Osteocyte (in vitro differentiated cells): ENCODE results near the gene SLC9A4. TPM values are rescaled to one million over a fixed set of nuclear protein-coding genes. Genes with fewer than 3 reads are reported as not detected.

Source experiments
- DNase-seq: peaks from one replicate; pipeline ENCODE4 v3.0.0; 2021; ENCODE audit warnings: mixed read lengths; ENCODE audit not compliant: unreplicated experiment; ENCODE audit errors: extremely low spot score
- H3K27ac Mint-ChIP-seq: one replicate; pipeline ENCODE4 v1.8.0; 2021; ENCODE audit warnings: mild to moderate bottlenecking, mixed read lengths; ENCODE audit not compliant: unreplicated experiment
- H3K27me3 Mint-ChIP-seq: one replicate; pipeline ENCODE4 v1.8.0; 2021; ENCODE audit warnings: mixed read lengths; ENCODE audit not compliant: unreplicated experiment
- H3K36me3 Mint-ChIP-seq: one replicate; pipeline ENCODE4 v1.8.0; 2021; ENCODE audit warnings: mixed read lengths; ENCODE audit not compliant: unreplicated experiment
- H3K4me1 Mint-ChIP-seq: one replicate; pipeline ENCODE4 v1.8.0; 2021; ENCODE audit warnings: mixed read lengths; ENCODE audit not compliant: unreplicated experiment
- H3K4me3 Mint-ChIP-seq: one replicate; pipeline ENCODE4 v1.8.0; 2021; ENCODE audit warnings: mild to moderate bottlenecking, moderate library complexity, mixed read lengths; ENCODE audit not compliant: unreplicated experiment
- H3K9me3 Mint-ChIP-seq: one replicate; pipeline ENCODE4 v1.8.0; 2021; ENCODE audit warnings: mixed read lengths; ENCODE audit not compliant: unreplicated experiment
- CTCF ChIP-seq: fragments of 200-600 bp; sonication (generic); IDR thresholded peaks from 2 replicates; pipeline ENCODE4 v1.5.0; 2021; ENCODE audit warnings: antibody characterized with exemption, mild to moderate bottlenecking, moderate library complexity
- total RNA-seq: library from RNA; stranded (reverse); gene quantifications from 2 replicates; pipeline ENCODE4 v1.2.1, GENCODE V29; 2021

SLC9A4 gene
- total RNA-seq, 1 donor from 2014 or later, result not detected

- Mint-ChIP-seq H3K9me3 (peaks cover 8% of the 10 kb centered on the region), H3K27me3 (peaks cover 21% of the 10 kb centered on the region), H3K27ac (no peak overlapping the region), H3K4me1 (no peaks in the 10 kb centered on the region), H3K36me3 (no peaks in the 10 kb centered on the region), H3K4me3 (no peak overlapping the region)
- TF ChIP-seq CTCF, result no peak
- DNase-seq, result no peak
Observed at GRCh38 chr2:102451968-102452367, 21.1 kb upstream of the SLC9A4 start.

GRCh38 chr2:102453501-102453900 lies 19.5 kb upstream of the SLC9A4 start:
- H3K4me1 Mint-ChIP-seq, result no peaks in the 10 kb centered on the region
- H3K27me3 Mint-ChIP-seq, result peaks cover 22% of the 10 kb centered on the region
- no peak for TF ChIP-seq CTCF
- no peak for DNase-seq
- peaks cover 8% of the 10 kb centered on the region for H3K9me3 Mint-ChIP-seq
- H3K36me3 Mint-ChIP-seq, result no peaks in the 10 kb centered on the region
- no peak overlapping the region for H3K4me3 Mint-ChIP-seq
- no peak overlapping the region for H3K27ac Mint-ChIP-seq

- Mint-ChIP-seq H3K9me3 (peaks cover 8% of the 10 kb centered on the region), H3K36me3 (no peaks in the 10 kb centered on the region), H3K27ac (no peak overlapping the region), H3K4me3 (no peak overlapping the region), H3K4me1 (no peaks in the 10 kb centered on the region), H3K27me3 (peaks cover 37% of the 10 kb centered on the region)
- TF ChIP-seq CTCF, result no peak
- DNase-seq, result no peak
Observed at GRCh38 chr2:102455061-102455670, 17.9 kb upstream of the SLC9A4 start.

GRCh38 chr2:102460467-102460866 lies 12.6 kb upstream of the SLC9A4 start:
- no peak for TF ChIP-seq CTCF
- H3K36me3 Mint-ChIP-seq, result no peaks in the 10 kb centered on the region
- H3K27ac Mint-ChIP-seq, result no peak overlapping the region
- H3K4me1 Mint-ChIP-seq, result no peaks in the 10 kb centered on the region
- DNase-seq, result peak; percentile 2
- peaks cover 57% of the 10 kb centered on the region for H3K27me3 Mint-ChIP-seq
- H3K9me3 Mint-ChIP-seq, result peaks cover 7% of the 10 kb centered on the region
- no peak overlapping the region for H3K4me3 Mint-ChIP-seq

GRCh38 chr2:102461188-102461587 lies 11.8 kb upstream of the SLC9A4 start:
- H3K4me3 Mint-ChIP-seq, result no peak overlapping the region
- H3K27ac Mint-ChIP-seq, result no peak overlapping the region
- H3K27me3 Mint-ChIP-seq, result peaks cover 51% of the 10 kb centered on the region
- no peak for DNase-seq
- no peak for TF ChIP-seq CTCF
- H3K4me1 Mint-ChIP-seq, result no peaks in the 10 kb centered on the region
- H3K9me3 Mint-ChIP-seq, result no peaks in the 10 kb centered on the region
- H3K36me3 Mint-ChIP-seq, result no peaks in the 10 kb centered on the region
